Activated CD4-positive, alpha-beta T cell treated with anti-CD3 and anti-CD28 coated beads, Interleukin-2, amount 10 ng/mL, durations not matched to agents 7 days and 5 days (primary cell): Measurements from ENCODE around the gene VOPP1. TPM values are rescaled to one million over a fixed set of nuclear protein-coding genes. Genes with fewer than 3 reads are reported as not detected.

Experiments used
- total RNA-seq, 2 experiments: library from RNA; stranded (reverse); gene quantifications; one replicate each; pipeline ENCODE4 v1.2.3, GENCODE V29; 2021

The VOPP1 gene
- total RNA-seq, 2 experiments from 2014 or later: 74.5 to 77.2 TPM

Other genes starting within 250 kb of the VOPP1 start
- gene LANCL2, start 207.2 kb downstream of the VOPP1 start, total RNA-seq: 10 to 100 TPM; 10.3 to 12.3 TPM